Right renal cortex interstitium (tissue), 3 donors: ENCODE results near the gene OR2AT4. TPM values are rescaled to one million over a fixed set of nuclear protein-coding genes. Genes with fewer than 3 reads are reported as not detected.
"Not testable (repeated sequence)": the region's sequence is repeated elsewhere in the genome, so short reads cannot be mapped to it uniquely, and the experiment has no call there.

ENCODE experiments used
- DNase-seq, 3 donors: peaks; one replicate each; pipeline ENCODE4 v3.0.0-alpha.2; 2013; ENCODE audit warnings: low read depth in 3 of 3, low spot score in 2 of 3
- polyA plus RNA-seq, 3 donors: library from polyadenylated mRNA; unstranded; fragments of 120-200 nt; gene quantifications; one replicate each; pipeline ENCODE4 v1.2.1, GENCODE V29; 2013; ENCODE audit not compliant: insufficient read length in 3 of 3

Gene OR2AT4
- polyA plus RNA-seq, 3 donors = 0.04 TPM; not detected in 2

DNA sequence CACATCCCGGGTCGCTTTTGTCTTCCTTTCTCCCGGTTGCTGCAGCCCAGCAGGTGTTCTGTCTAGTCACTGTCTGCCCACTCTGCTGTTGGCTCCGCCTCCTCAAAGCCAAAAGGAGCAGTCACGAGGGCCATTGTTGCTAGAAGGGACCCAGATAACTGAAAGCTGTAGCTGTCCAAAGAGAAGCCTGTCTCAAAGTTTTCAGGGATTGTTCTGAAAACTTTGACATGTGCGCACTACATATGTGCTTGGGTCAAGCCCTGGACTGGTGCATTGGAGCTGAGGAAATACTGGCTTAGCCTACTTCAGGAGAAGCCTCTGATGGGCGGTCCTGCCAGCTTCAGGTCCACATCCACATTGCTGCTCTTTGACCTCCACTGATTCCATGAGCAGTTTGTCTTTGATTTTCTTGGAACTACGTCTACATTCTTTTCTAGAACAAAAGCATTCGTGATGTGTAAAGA, 8.8 kb upstream of the OR2AT4 start:
- no peak for DNase-seq

DNA sequence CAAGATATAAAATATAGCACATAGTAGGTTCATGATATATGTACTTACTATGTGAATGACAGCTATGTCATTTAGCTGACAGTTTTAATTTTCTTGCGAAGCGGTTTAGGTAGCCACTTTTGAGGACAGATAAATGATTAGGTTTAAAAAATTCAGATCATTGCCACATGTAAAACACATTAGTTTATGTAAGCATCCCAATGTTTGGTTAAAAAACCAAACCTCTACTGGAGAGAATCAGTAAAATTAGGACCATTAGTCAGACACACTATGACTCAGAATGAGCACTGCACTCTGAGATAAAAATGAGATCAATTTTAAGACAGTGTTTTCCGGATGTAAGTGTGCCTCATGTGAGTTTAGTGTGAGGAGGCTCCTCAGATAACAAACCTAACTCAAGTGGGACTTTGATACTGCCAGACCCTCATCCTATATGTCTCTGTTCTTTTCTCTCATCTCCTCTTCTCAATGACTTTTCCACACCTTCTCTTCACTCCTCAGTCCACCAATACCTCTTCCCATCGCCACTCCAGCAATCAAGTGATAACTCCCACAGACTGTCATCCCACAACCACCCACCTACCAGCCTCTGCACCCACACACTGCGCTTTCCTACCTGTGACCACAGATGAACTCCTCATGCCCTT, 6.8 kb upstream of the OR2AT4 start:
- no peak for DNase-seq

DNA sequence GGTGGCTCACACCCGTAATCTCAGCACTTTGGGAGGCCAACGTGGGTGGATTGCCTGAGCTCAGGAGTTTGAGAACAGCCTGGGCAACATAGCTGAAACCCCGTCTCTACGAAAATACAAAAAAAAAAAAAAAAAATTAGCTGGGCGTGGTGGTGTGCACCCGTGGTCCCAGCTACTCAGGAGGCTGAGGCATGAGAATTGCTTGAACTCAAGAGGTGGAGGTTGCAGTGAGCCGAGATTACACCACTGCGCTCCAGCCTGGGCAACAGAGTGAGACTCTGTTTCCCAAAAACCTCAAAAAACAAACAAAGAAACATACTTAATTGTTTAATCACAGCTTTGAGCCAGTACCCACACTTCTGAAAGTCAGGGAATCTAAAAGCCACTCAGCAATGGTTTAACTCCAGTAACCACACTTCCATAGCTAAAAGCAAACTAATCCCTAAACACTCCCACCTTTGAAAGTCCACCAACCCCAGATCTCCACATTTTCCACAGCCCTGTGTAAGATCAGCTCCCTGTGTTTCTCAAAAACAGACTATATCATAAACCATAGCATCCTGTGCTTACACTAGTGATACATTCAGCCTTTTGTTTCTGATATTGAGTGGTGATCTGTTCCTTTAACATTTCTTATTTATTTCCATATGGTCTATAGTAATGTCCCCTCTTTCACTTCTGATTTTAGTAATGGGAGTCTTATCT, 4.9 kb upstream of the OR2AT4 start:
- no peak for DNase-seq

DNA sequence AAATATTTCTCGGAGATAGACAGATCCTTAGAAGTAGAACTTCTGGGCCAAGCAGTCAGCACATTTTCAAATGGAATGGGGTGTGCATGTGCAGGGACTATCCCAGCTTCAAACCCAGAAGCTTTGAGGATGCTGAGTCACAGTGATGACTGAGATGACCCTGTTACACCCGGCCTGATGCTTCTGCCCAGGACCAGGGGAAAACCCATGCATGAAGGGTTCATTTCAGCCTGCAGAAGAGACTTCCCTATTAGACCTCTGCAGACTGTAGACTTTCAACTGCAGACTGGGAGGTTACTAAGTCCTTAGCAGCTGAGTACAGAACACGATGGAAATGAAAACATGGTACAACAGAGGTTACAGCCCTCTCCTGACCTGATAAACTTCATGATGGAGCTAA, 3.6 kb upstream of the OR2AT4 start:
- DNase-seq = no peak

DNA sequence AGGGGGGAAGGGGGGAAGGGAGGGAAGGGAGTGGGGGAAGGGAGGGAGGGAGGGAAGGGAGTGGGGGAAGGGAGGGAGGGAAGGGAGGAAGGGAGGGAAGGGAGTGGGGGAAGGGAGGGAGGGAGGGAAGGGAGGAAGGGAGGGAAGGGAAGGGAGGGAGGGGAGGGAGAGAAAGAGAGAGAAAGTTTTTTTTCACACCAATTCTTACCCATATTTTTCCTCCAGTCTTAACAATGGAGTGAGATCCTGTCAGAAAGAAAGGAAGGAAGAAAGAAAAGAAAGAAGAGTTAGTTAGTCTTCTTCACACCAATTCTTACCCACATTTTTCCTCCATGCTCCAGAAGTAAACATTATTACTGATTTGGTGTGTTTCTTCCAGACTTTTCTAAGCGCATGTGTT, 3.0 kb upstream of the OR2AT4 start:
- DNase-seq = no peak

DNA sequence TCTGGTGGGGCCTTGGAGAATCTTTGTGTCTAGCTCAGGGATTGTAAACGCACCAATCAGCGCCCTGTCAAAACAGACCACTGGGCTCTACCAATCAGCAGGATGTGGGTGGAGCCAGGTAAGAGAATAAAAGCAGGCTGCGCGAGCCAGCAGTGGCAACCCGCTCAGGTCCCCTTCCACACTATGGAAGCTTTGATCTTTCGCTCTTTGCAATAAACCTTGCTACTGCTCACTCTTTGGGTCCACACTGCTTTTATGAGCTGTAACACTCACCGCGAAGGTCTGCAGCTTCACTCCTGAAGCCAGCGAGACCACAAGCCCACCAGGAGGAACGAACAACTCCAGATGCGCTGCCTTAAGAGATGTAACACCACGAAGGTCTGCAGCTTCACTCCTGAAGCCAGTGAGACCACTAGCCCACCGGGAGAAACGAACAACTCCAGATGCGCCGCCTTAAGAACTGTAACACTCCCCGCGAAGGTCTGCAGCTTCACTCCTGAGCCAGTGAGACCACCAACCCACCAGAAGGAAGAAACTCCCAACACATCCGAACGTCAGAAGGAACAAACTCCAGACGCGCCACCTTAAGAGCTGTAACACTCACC, 2.3 kb upstream of the OR2AT4 start:
- DNase-seq = not testable (repeated sequence)

DNA sequence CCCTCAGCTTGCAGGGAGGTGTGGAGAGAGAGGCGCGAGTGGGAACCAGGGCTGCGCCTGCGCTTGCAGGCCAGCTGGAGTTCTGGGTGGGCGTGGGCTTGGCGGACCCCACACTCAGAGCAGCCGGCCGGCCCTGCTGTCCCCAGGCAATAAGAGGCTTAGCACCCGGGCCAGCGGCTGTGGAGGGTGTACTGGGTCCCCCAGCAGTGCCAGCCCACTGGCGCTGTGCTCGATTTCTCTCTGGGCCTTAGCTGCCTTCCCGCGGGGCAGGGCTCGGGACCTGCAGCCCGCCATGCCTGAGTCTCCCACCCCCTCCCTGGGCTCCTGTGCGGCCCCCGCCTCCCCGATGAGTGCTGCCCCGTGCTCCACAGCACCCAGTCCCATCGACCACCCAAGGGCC, 1.5 kb upstream of the OR2AT4 start:
- DNase-seq = not testable (repeated sequence)

DNA sequence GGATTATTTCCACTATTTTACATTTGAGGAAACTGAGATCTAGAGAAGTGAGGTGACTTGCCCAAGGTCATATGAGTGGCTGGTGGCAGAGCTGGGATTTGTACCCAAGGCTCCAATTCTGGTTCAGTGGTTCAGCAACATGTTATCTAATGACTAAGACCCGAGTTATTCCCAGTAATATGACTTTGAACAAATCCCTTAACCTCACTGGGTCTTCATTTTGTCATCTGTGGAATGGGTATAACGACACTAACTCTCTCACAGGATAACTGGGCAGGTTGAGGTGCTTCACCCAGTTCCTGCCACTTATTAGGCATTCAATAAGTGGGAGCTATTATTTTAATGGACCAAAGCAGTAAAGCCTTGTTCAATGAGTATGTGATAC, 489 bp upstream of the OR2AT4 start:
- DNase-seq = no peak

DNA sequence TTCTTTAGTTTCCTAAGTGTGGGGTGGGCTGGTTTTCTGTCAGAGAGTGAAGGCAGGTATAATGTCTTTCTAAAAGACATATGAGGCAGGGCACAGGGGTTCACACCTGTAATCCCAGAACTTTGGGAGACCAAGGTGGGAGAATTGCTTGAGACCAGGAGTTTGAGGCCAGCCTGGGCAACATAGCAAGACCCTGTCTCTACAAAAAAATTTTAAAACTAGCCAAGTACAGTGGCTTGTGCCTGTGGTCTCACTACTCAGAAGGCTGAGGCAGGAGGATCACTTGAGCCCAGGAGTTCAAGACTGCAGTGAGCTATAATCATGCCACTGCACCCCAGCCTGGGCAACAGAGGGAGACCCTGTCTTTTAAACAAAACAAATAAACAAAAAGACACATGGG, 2.3 kb downstream of the OR2AT4 start:
- not testable (repeated sequence) for DNase-seq

DNA sequence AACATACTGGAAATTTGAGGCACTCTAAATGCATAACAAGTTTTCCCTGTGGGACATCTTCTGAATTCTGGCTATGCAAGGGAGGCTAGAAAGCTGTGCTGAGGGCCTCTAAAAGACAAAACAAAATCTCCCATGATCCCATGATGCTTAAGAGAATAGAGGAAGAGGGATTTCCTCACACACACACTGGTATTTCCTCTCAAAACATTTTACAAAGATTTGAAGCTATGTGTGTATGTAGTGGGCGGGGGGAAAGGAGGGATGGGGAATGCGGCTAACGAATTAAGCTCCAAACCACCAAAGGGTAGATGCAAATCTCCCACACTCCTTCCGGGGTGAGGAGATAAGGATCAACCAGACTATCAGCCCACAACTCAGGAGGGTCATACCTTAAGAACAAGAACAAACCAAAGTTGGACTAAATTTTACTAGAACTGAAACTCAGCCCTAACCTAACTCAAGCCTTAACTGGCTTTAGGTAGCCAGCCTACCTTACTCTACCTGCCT, 6.0 kb downstream of the OR2AT4 start:
- no peak for DNase-seq

DNA sequence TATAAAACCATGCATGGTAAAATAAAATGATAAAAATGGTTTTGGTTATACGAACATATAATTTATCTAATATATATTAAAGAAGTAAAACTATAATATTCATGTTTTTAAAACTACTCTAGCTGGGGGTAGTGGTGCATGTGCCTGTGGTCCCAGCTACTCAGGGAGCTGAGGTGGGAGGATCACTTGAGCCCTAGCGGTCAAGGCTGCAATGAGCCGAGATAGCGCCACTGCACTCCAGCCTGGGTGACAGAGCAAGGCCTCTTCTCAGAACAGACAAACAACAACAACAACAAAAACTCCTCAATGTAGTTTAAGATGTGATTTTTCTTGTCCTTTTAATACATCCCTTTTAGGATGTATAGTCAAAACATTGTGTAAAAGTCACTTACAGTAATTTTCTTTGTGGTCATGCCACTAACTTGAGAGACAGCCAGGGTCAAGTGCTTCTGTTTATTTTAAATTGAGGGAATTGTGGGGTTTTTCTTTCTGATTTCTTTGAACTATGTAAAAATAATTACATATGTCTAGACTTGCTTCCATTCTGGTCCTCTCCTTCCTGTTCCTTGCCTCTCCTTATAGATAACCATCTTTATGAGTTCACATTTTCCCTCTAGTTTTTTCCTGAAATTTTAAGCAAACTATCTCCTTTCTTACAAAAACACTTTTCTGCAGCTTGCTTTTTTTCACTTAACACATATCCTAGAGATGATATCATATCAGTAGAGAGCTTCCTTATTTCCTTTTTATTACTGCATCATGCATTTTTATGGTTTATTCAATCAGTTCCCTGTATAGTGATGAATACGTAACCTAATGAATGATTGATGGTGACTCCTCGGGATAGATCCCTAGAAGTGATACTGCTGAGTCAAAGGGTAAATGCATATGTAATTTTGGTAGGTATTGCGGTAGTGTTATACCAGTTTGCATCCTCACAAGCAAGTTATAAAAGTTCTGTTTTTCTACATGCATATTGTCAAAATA, 9.1 kb downstream of the OR2AT4 start:
- no peak for DNase-seq

DNA sequence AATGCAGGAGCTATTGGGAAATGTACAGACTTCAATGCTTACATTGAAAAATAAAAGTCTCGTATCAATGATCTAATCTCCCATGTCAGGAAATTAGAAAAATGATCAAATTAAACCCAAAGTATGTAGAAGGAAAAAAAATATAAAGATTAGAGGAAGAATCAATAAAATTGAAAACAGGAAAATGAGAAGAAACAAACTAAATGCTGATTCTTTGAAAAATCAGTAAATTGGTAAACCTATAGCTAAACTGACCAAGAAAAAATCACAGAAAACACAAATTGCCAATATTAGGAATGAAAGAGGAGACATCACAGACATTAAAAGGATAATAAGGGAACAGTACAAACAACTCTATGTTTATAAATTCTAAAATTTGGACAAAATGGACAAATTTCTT, 11.8 kb downstream of the OR2AT4 start:
- DNase-seq = no peak

DNA sequence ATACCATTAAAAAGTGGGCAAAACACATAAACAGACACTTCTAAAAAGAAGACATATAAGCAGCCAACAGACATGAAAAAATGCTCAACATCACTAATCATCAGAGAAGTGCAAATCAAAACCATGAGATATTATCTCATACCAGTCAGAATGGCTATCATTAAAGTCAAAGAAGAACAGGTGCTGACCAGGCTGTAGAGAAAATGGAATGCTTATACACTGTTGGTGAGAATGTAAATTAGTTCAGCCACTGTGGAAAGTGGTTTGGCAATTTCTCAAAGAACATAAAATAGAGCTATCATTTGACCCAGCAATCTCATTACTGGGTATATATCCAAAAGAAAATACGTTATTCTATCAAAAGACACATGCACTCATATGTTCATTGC, 13.5 kb downstream of the OR2AT4 start:
- no peak for DNase-seq

DNA sequence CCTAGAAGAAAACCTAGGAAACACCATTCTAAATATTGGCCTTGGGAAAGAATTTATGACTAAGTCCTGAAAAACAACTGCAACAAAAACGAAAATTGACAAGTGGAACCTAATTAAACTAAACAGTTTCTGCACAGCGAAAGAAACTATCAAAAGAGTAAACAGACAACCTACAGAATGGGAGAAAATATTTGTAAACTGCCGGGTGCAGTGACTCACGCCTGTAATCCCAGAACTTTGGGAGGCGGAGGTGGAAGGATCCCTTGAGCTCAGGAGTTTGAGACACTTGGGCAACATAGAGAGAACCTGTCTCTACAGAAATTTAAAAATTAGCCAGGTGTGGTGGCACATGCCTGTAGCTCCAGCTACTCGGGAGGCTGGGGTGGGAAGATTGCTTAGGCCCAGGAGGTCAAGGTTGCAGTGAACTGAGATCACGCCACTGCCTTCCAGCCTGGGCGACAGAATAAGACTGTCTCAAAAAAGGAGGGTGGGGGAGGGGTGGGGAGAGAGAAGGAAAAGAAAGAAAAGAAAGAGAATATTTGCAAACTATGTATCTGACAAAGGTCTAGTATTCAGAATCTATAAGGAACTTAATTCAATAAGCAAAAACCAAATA, 14.0 kb downstream of the OR2AT4 start:
- DNase-seq = no peak

DNA sequence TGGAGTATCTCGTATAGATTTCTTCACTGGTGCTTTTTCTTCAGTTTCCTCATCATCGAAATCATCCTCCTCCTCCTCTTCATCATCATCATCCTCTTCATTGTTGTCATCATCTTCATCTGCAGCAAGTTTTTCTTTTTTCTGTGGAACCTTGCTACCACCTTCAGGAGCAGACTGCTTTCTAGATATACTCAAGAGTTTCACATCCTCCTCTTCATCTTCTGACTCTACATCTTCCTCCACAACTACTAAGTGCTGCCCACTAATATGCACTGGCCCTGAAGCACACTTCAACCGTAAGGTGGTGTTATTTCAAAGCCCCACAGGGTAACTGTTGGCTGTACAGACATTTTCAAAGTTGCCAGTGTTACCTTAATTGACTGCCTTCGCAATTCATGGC, 17.1 kb downstream of the OR2AT4 start:
- no peak for DNase-seq

DNA sequence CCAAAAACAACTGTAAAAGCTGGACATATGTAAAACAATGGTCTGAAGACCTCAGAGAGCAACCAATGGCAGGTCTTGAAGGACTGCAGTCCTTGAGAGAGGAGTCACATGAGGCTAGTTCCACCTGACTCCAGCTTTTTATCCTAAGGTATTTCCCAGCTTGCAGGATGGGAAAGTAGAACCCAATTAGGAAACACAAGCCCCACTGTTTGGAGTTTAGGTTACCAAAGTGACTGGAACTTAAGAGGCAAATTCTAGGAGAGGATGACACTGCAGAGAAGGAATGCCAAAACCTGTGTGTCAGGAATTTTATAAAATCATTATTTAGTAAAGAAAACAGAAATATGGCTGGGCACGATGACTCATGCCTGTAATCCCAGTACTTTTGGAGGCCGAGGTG, 18.4 kb downstream of the OR2AT4 start:
- no peak for DNase-seq

DNA sequence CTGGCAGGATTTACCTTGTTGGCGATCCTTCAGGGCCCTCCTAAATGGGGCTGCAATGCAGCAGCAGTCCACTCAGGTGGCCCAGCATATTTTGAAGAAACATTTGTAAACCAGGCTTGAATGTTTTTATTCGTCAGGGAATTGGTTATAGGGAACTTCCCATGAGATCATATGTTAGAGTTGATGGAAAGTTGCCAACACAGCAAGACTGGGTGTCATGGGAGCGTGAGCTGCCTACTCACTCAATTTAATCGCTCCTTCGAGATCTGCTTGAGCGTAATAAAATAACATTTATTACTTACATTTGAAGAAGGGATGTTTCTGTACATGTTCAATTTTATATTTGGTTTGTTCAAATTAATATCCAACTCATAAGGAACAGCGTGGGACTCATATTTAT, 19.4 kb downstream of the OR2AT4 start:
- DNase-seq = no peak

DNA sequence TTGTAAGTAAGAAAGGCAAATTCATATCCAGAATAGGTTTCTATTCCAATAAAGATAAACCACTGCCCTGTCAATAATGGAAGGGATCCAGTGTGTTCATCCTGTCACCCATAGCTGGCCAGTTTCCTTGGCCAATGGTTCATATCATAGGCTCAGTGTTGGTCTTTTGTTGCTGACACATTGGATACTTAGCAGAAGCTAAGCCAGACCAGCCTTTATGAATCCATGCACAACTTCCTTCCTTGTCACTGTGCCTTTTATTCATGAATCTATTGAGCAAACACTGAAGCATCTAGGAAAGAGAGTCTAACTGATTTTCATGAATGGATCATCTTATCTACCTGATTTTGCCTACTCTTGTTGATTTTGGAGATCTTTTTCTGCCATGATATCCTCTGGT, 20.0 kb downstream of the OR2AT4 start:
- no peak for DNase-seq

DNA sequence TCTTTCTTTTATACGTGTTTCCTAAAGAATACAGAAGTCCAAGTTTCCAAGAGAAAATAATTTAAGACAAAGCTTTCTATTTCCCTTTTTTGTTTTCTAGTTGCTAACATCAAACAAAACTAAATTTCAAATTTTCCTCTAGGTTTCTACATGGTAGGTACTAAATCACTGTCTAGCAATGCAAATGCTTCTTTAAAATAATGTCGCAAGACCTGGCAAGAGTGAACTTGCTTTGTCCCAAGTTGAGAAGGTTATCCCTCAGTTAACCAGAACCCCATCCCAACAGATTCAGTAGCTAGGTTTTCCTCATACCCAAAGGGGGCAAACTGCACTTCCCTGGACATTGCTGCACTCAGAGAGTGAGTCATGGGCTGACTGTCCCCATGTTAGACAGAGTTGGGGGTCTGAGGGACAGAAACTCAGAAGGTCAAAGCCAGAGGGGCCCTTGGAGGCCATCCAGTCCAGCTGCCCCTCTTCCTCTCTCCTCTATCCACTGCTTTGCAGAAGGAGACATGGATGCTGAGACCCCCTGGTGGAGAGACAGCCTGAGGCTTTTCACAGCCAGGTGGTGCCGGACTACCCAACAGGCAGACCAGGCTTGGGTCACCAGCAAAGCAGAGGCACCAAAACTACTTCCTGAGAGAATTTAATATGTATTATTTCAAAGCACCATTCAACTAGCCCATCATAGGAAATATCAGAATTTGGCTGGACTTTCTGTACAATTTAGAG, 23.1 kb downstream of the OR2AT4 start:
- no peak for DNase-seq

DNA sequence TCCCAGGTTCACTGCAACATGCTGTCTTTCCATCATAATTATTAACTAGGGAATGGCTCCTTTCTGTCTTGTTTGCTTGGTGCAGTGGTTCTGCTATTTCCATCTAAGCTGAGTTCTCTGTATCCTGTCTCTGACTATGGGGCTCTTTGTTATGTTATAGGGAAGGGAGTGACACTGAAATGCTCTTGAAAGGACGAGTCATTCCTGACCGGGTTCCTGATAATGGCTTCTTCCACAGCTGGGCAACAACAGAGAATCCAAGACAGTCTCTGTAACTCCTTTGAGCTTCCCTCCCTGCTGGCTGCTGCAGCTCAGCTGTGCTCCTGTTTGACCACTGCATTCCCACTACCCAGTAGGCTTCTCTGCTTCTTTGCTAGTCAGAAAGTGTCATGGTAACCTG, 24.1 kb downstream of the OR2AT4 start:
- DNase-seq = no peak
